Neural cell (in vitro differentiated cells): ENCODE measurements around the gene PGBD5. TPM values are rescaled to one million over a fixed set of nuclear protein-coding genes. Genes with fewer than 3 reads are reported as not detected.

Experiments
- H2AFZ ChIP-seq: fragments of 200-600, 300-800 bp; sonication (generic), shearing (Covaris generic); 2 replicates; pipeline ENCODE4 v1.6.0; 2014; ENCODE audit warnings: low read depth, mild to moderate bottlenecking, antibody characterized with exemption, low read length, moderate library complexity
- H3F3A ChIP-seq: fragments of 200-600 bp; shearing (Covaris generic); 2 replicates; pipeline ENCODE4 v1.6.1; 2016; ENCODE audit warnings: mild to moderate bottlenecking, moderate library complexity, mixed read lengths, antibody characterized with exemption, low read length; ENCODE audit not compliant: insufficient read depth, poor library complexity, severe bottlenecking
- H3K27ac ChIP-seq: fragments of 200-600, 300-800 bp; sonication (generic), shearing (Covaris generic); 2 replicates; pipeline ENCODE4 v1.5.1; 2014; ENCODE audit warnings: mild to moderate bottlenecking, low read length, moderate library complexity
- H3K27me3 ChIP-seq: fragments of 300-800, 200-600 bp; sonication (generic), shearing (Covaris generic); 2 replicates; pipeline ENCODE4 v1.6.0; 2014; ENCODE audit warnings: mild to moderate bottlenecking, low read depth, low read length, moderate library complexity; ENCODE audit not compliant: insufficient read depth
- H3K36me3 ChIP-seq: fragments of 300-800, 200-600 bp; sonication (generic), shearing (Covaris generic); 2 replicates; pipeline ENCODE4 v1.5.1; 2014; ENCODE audit warnings: mild to moderate bottlenecking, antibody characterized with exemption, low read length, moderate library complexity; ENCODE audit not compliant: insufficient read depth
- H3K4me2 ChIP-seq: fragments of 300-800, 200-600 bp; sonication (generic), shearing (Covaris generic); 2 replicates; pipeline ENCODE4 v1.6.0; 2014; ENCODE audit warnings: mild to moderate bottlenecking, low read length
- H3K4me3 ChIP-seq: fragments of 300-800, 200-600 bp; sonication (generic), shearing (Covaris generic); 2 replicates; pipeline ENCODE4 v1.5.1; 2014; ENCODE audit warnings: mild to moderate bottlenecking, low read length, moderate library complexity
- H3K79me2 ChIP-seq: fragments of 200-600 bp; shearing (Covaris generic); replicated peaks from 2 replicates; pipeline ENCODE4 v1.6.0; 2014; ENCODE audit warnings: mild to moderate bottlenecking, low read length, moderate library complexity; ENCODE audit not compliant: insufficient read depth
- H3K9ac ChIP-seq: fragments of 300-800, 200-600 bp; sonication (generic), shearing (Covaris generic); 2 replicates; pipeline ENCODE4 v1.6.1; 2016; ENCODE audit warnings: mild to moderate bottlenecking, low read length, mixed read lengths
- H3K9me2 ChIP-seq: fragments of 200-600 bp; shearing (Covaris generic); 2 replicates; pipeline ENCODE4 v1.6.1; 2016; ENCODE audit warnings: mild to moderate bottlenecking, low read length, mixed read lengths; ENCODE audit not compliant: insufficient read depth
- H3K9me3 ChIP-seq: fragments of 200-600, 300-800 bp; sonication (generic), shearing (Covaris generic); 2 replicates; pipeline ENCODE4 v1.6.1; 2016; ENCODE audit warnings: mild to moderate bottlenecking, mixed run types, low read length, moderate library complexity, mixed read lengths
- H4K20me1 ChIP-seq: fragments of 200-600 bp; shearing (Covaris generic); 2 replicates; pipeline ENCODE4 v1.6.1; 2016; ENCODE audit warnings: mild to moderate bottlenecking, mixed run types; ENCODE audit not compliant: insufficient read depth
- CTCF ChIP-seq: fragments of 450-650 bp; IDR thresholded peaks from 2 replicates; pipeline ENCODE4 v1.5.1; 2014; ENCODE audit warnings: antibody characterized with exemption, mild to moderate bottlenecking, moderate library complexity; ENCODE audit not compliant: poor library complexity, severe bottlenecking
- EP300 ChIP-seq: fragments of 450-650 bp; conservative IDR thresholded peaks from 2 replicates; pipeline ENCODE4 v1.6.1; 2014; ENCODE audit warnings: antibody characterized with exemption, mild to moderate bottlenecking, moderate library complexity; ENCODE audit not compliant: poor library complexity, severe bottlenecking
- EZH2 ChIP-seq: fragments of 200-600, 300-800 bp; shearing (Covaris generic), sonication (generic); IDR thresholded peaks from 2 replicates; pipeline ENCODE4 v1.6.1; 2014; ENCODE audit warnings: antibody characterized with exemption, low read length, borderline replicate concordance, mild to moderate bottlenecking; ENCODE audit not compliant: insufficient read depth, poor library complexity, severe bottlenecking
- MXI1 ChIP-seq: fragments of 450-650 bp; conservative IDR thresholded peaks from 2 replicates; pipeline ENCODE4 v1.6.1; 2014; ENCODE audit warnings: antibody characterized with exemption, mild to moderate bottlenecking; ENCODE audit not compliant: poor library complexity, severe bottlenecking
- POLR2AphosphoS5 ChIP-seq: IDR thresholded peaks from 2 replicates; pipeline ENCODE4 v1.6.1; 2012
- RAD21 ChIP-seq: fragments of 450-650 bp; conservative IDR thresholded peaks from 2 replicates; pipeline ENCODE4 v1.6.1; 2014; ENCODE audit warnings: antibody characterized with exemption, mild to moderate bottlenecking, moderate library complexity
- REST ChIP-seq: IDR thresholded peaks from 2 replicates; pipeline ENCODE4 v1.6.1; 2012; ENCODE audit warnings: borderline replicate concordance
- SMC3 ChIP-seq: fragments of 450-650 bp; conservative IDR thresholded peaks from 2 replicates; pipeline ENCODE4 v1.6.1; 2014; ENCODE audit warnings: antibody characterized with exemption, mild to moderate bottlenecking, moderate library complexity; ENCODE audit not compliant: poor library complexity
- TAF1 ChIP-seq: IDR thresholded peaks from 2 replicates; pipeline ENCODE4 v1.6.1; 2012; ENCODE audit warnings: low read depth
- polyA plus RNA-seq: library from polyadenylated mRNA; depleted of rRNA; stranded (reverse); fragments of >200 nt; gene quantifications from 2 replicates; pipeline ENCODE4 v1.2.3, GENCODE V29; 2014

PGBD5 gene
- polyA plus RNA-seq, 1 donor from 2014 or later = 16.3 TPM

DNA sequence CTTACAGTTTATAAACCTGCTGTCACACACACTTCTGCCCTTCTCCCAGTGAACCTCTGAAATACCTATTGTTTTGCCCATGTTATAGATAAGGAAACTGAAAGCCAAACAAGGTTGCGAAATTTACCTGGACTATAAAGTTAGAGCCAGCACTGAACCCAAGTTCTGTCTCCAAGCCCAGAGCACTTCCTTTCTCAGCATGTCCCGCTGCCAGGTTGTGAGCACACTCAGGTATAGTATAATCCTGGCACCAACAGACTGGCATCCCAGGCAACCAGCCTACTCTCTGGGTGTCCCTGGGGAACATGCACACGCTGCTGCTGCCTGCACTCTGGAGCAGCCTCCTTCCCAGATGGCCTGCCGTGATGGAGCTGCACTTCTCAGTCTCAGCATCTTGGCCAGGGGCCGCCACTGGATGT is 45.1 kb downstream of the PGBD5 start:
- H2AFZ ChIP-seq = no peak overlapping the region
- no peaks in the 10 kb centered on the region for H3K9me2 ChIP-seq
- TF ChIP-seq POLR2AphosphoS5 = no peak
- no peak for TF ChIP-seq MXI1
- TF ChIP-seq CTCF = no peak
- no peak for TF ChIP-seq SMC3
- TF ChIP-seq EZH2 = no peak
- no peak for TF ChIP-seq TAF1
- no peak for TF ChIP-seq EP300
- TF ChIP-seq REST = no peak
- TF ChIP-seq RAD21 = no peak
- no peak overlapping the region for H3K9ac ChIP-seq
- H4K20me1 ChIP-seq = no peaks in the 10 kb centered on the region
- no peak overlapping the region for H3K4me3 ChIP-seq
- no peaks in the 10 kb centered on the region for H3K79me2 ChIP-seq
- H3K27ac ChIP-seq = no peak overlapping the region
- no peaks in the 10 kb centered on the region for H3F3A ChIP-seq
- no peaks in the 10 kb centered on the region for H3K9me3 ChIP-seq
- peaks cover 6% of the 10 kb centered on the region for H3K36me3 ChIP-seq
- no peak overlapping the region for H3K4me2 ChIP-seq
- H3K27me3 ChIP-seq = no peaks in the 10 kb centered on the region

GRCh38 chr1:230379928-230380327 is 46.2 kb downstream of the PGBD5 start:
- H3K9me2 ChIP-seq = no peaks in the 10 kb centered on the region
- H3K4me3 ChIP-seq = no peak overlapping the region
- peaks cover 6% of the 10 kb centered on the region for H3K36me3 ChIP-seq
- H3K9me3 ChIP-seq = no peaks in the 10 kb centered on the region
- H3K27me3 ChIP-seq = no peaks in the 10 kb centered on the region
- no peaks in the 10 kb centered on the region for H4K20me1 ChIP-seq
- no peak overlapping the region for H3K4me2 ChIP-seq
- no peak for TF ChIP-seq MXI1
- TF ChIP-seq EP300 = no peak
- no peak for TF ChIP-seq CTCF
- TF ChIP-seq REST = no peak
- no peak for TF ChIP-seq RAD21
- TF ChIP-seq TAF1 = no peak
- TF ChIP-seq SMC3 = no peak
- TF ChIP-seq POLR2AphosphoS5 = no peak
- no peak for TF ChIP-seq EZH2
- H2AFZ ChIP-seq = no peak overlapping the region
- no peak overlapping the region for H3K27ac ChIP-seq
- H3F3A ChIP-seq = no peaks in the 10 kb centered on the region
- H3K79me2 ChIP-seq = no peaks in the 10 kb centered on the region
- H3K9ac ChIP-seq = no peak overlapping the region
